HCEC 1CT (cell line): ENCODE measurements around the gene MARK3.

Experiments
- DNase-seq: peaks from one replicate; pipeline ENCODE4 v3.0.0-alpha.2; 2017

The MARK3 gene

DNA sequence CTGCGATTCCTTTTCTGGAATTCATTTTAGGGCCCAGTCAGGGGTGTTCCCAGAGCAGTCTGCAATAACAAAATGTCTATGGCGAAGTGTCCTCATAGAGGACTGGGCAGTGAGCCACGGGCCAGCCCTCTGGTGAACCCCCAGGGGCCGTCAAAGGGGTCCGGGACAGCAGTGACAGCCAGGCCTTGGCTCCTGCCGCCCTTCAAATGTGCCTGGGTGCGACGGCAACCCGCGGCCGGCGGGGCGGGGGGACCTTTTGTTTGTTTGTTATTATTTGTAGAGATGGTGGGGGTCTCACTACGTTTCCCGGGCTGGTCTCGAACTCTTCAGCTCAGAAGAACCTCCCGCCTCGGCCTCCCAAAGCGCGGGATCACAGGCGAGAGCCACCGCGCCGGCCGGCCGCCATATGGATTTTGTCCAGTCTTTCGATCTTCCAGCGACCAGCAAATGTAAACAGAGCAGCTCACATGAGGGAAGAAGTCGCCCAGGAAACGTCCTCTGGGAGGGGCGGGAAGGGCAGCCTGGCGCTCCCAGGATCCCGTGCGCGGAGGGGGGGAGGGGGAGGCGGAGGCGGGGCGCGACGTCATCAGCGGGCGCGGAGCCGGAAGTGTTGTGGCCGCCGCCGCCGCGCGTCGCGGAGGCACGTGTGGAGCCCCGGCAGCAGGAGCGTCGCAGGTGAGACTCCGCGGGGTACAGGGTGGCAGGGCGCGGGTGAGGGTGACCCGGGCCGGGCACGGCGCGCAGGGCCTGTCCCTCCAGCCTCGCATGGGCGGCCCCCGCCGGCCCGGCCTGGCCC lies 143.6 kb downstream of the MARK3 start, which contains the start of gene TRMT61A:
Gene TRMT61A, plus strand, starts transcription at position 610 of the 796 bp plus-strand sequence. CDS start 783 bp downstream, outside the sequence.
- peak; percentile 94 for DNase-seq

DNA sequence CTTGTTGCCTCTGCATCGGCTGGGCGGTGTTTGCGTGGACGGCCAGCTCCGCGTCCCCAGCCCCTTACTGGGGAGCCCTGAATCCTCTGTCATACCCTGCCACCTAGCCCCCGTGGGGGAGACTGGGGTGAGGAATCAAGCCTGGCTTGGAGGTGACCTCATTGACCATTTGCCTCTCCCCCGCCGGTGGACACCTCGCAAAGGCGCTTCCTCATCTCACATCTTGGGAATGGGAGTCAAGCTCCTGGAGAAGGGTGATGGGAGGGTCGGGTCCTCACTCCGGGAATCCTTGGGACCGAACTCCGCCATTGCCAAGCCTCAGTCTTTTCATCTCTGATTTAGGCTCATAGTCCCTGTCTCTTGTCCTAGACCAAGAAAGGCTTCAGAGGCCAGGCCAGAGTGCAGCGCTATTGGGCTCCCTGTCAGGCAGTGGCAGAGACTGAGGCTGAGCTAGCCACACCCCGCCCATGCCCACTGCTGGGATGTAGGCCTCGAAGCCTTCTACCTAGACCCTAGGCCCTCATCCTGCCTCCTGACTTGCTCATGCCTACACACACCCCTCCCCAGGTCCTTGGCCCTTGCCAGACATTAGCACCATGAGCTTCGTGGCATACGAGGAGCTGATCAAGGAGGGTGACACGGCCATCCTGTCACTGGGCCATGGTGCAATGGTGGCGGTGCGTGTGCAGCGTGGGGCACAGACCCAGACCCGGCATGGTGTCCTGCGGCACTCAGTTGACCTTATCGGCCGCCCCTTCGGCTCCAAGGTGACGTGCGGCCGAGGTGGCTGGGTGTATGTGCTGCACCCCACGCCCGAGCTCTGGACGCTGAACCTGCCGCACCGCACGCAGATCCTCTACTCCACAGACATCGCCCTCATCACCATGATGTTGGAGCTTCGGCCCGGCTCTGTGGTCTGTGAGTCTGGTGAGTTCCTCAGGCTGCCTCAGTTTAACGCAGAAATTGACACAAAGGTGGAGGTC lies 144.5 kb downstream of the MARK3 start:
- DNase-seq, result no peak

DNA sequence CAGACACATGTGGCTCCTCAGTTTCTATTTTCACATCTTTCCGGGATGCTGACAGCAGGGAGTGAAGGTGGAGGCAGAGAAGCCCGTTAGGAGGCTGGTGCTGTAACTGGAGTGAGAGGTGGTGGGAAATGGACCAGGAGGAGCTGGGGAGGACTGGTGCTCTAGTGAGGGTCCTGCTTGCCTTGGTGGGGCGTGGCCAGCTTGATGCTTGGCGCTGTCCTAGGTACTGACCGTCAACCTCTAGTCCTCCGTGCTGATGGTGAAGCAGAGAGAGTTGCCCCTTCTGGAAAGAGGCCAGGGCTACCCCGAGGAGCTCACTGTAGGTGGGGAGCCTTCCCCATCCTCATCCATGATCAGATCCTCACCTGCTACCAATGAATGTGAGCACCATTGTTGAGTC lies 145.2 kb downstream of the MARK3 start:
- no peak for DNase-seq

DNA sequence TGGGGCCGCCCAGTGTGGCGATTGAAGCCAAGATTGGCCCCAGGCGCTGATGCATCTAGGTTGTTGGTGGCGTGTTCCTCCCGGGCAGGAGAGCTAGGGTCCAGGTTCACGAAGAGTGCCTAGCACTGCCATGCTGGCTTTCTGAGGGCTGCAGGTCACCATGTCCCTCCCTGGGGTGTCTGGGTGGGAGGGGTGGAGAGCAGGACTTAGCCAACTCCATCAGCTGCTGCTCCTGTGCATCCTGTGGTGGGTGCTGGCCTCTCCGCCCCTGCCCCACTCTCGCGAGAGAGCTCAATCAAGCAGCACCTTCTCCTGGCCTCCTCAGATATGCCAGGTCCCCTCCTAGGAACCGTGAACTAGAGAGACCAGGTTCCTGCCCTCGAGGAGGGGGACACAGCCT lies 145.6 kb downstream of the MARK3 start:
- no peak for DNase-seq

DNA sequence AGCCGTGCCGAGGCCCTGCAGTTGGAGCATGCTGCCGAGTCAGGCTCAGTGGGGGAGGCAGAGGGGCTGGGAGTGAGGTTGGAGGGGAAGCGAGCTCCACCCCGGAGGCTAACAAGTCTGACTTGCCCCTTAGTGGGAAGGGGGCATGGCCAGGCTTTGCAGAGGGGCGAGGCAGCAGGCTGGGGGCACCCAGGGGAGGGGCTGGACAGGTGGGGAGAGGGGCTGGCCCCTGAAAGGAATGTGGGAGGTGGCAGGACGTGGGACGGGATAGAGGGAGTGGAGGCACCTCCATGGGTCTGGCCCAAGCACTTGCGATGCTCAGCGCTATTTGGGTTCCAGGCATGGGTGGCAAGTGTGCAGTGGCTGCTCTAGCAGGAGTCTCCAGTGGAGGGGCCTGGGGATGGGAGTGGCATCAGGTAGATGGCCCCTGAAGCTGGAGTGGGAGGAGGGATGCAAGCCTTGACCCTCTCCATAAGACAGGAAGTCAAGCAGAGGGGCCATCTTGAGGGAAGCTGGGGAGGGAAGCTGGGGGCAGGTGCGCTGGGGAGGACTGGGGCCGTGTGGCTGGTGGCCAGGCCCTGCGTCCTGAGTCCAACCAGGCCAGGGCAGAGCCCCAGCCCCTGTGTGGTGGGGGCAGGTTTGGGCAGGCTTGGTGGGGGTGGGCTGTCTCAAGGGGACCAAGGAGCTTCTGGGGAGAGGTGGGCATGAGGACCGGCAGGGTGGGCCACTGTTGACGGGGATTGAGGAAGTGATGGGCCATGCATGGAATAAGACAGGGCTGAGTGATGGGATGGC lies 146.4 kb downstream of the MARK3 start:
- DNase-seq, result no peak

DNA sequence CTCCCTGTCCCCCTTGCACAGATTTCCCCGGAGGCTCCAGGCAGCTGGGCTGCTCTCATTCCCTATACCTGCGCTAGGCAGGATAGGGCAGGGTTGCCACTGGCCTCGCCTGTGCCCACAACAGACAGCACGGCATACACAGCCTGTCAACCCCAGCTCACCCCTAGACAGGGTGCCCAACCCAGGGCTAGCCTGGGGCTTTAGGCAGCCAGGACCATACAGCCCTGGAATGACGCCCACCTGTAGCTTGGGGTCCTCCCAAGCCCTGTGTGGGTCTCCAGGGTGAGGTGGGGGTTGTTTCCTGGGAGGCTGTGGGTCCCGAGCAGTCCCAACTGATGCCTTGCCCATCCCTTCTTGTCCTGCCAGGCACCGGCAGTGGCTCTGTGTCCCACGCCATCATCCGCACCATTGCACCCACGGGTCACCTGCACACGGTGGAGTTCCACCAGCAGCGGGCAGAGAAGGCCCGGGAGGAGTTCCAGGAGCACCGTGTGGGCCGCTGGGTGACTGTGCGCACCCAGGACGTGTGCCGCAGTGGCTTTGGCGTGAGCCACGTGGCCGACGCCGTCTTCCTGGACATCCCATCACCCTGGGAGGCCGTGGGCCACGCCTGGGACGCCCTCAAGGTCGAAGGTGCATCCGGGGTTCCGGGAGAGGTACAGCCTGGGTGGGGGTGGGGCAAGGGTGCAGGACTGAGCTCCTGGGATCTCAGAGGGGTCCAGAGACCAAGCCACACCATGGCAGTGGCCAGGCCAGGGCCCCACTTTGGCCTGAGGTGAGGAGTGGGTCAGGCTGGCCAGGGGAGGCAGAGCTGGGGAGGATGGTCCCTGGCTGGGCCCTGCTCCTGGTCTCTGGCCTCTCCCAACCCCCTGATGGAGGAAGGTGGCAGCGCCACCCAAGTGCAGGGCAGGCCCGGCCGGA lies 147.3 kb downstream of the MARK3 start:
- no peak for DNase-seq

DNA sequence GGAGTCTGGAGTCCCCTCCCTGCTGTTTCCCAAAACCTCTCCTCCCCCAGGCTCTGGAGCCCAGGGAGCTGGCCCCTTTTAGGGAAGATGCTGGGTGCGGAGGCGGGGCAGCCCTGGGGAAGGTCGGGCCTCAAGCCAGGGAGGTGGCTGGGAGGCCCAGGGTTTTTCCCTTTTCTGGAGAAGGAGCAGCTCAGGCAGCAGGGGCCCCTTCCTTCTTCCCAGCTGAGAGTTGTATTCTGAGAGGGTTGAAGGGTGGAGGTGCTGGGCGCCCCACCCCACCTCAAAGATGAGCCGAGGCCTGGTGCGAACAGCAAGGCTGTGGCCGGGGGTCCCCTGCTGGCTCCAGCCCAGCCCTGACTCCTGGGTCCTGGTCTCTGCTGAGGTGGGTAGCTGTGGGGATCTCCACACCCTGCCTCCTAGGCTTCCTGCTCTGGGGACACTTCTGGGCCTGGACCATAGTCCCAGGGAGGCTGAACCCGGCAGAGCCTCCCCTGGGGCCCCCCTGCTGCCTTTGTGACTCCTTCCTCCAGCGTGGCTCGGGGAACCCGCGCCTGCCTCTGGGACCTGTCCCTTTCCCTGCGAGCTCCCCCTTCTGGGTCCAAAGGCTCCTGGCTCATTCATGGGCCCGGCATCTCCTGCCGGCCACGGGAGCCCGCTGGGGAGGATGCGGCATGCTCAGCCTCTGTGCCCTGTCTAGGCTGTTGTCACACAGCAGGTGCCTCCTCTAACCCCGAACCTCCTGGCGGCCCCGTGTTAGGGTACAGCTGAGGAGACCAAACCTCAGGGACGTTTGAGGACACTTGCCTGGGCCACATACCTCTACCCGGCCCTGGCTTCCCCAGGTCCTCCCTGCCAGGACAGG lies 148.2 kb downstream of the MARK3 start:
- DNase-seq, result no peak

DNA sequence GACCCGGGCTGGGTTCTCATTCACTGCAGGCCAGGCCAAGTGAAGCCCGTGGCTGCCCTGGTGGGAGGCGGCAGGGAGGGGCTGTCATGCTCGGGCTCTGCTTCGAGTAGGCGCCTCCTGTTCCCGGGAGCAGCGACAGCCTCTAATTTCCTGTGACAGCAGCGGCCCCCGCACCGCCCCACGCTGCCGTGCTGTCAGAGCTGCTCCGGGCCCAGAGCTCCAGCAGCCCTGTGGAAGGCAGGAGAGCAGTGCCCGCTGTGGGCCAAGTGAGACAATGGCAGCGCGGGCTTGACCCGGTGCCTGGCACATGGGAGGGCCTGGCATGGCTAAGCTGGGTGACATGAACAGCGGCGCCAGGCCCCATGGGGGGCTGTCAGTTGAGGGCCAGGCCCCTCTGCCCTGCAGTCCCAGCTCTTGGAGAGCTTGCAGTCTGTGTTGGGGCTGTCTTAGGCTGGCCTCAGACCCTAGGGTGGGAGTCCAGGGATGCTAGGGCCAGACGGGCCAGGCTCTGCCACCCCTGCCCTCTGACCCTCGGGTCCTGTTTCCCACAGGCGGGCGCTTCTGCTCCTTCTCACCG lies 148.9 kb downstream of the MARK3 start:
- no peak for DNase-seq

DNA sequence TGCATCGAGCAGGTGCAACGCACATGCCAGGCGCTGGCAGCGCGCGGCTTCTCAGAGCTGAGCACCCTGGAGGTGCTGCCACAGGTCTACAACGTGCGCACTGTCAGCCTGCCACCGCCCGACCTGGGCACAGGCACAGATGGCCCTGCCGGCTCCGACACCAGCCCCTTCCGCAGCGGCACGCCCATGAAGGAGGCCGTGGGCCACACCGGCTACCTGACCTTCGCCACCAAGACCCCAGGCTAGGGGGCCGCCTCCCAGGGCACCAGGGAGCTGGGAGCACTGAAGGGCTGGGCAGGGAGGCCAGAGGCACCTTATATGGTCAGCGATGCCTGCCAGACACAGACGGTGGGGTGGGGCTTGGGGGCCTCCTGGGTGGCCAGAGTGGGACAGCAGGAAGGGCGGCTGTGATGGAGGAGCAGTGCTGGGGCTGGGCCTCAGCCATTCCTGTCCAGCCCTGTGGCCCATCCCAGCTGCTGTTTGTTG lies 149.4 kb downstream of the MARK3 start:
- no peak for DNase-seq

DNA sequence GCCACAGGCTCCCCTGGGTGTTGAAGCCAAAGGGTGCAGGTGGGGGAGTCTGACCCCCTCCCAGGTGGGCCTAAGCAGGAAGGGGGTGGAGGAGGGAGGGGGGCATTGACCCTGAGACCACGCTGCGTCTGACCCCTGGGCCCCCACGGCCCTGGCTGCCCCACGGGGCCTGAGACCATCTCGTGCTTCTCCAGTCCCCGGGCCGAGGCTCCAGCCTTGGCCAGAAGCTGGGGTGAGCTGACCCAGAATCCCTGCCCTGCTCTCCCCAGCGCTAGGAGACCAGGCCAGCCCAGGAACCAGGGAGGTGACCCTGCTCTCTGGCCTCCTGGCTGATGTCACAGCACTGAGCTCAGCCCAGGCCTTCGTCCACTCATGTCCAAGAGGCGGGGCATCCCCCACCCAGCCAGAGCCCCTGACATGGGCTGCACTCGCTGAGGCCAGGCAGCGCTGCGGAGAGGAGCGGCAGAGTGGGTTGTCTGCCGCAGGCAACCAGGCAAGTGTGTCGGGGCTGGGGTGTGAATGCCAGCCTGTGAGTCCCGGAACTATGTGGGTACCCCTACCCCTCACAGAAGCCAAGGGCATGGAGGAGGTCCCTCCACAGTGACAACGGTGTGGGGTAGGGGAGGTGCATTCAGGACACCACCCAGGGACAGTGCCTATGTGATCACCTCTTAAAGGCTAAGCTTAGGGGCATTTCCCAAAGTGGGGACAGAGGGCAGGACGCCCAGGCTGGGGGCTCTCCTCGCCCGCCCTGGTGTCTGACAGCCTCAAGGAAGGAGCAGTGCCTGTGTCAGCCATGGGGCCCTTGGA lies 150.1 kb downstream of the MARK3 start:
- DNase-seq, result no peak

DNA sequence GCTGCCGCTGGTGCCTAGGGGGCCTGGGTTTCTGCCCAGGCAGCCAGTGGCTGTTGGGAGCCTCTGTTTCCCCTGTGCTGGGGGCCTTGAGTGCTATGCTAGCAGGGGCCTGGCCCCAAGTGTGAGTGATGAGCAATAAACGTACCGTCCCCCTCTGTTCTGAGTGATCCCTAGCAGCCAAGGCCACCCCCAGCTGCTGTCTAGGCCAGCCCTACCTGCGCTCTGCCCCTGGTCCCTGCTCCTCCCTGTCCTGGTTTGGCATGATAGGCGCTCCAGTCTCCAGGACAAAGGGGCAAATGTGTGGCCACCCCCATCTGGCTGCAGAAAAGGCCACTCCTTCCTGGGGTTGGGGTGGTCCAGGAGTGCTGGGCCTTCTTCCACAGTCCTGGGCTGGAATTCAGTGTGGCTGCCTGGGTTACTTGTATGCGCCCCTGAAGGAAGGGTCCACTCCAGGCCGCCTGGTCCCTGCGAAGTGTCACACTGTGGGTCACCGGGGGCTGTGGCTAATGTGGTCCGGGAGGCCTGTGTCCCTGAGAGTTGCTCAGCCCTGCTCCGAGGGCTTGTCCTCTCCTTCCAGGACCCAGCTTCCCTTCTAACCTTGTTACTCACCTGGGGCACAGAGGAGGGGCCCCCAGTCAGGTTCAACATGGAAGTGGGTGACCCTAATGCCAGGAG lies 150.8 kb downstream of the MARK3 start:
- no peak for DNase-seq

DNA sequence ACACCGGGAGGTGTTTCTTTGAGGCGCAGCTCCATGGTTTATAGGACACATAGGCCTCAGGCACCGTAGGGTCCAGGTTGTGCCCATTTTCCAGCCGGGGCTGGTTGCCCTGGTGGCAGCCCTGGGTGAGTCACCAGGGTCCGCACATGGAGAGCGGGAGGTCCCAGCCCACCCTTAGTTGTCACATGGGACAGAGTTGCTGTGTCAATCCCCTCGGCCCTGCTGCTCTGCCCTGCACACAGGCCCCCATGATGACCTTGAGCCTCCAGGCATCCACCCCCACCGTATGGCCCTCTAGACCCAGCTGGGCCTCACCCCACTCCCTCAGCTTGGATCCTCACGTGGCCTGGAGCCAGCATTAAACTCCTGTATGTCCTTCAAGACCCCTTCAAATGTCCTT lies 151.5 kb downstream of the MARK3 start:
- DNase-seq, result no peak

DNA sequence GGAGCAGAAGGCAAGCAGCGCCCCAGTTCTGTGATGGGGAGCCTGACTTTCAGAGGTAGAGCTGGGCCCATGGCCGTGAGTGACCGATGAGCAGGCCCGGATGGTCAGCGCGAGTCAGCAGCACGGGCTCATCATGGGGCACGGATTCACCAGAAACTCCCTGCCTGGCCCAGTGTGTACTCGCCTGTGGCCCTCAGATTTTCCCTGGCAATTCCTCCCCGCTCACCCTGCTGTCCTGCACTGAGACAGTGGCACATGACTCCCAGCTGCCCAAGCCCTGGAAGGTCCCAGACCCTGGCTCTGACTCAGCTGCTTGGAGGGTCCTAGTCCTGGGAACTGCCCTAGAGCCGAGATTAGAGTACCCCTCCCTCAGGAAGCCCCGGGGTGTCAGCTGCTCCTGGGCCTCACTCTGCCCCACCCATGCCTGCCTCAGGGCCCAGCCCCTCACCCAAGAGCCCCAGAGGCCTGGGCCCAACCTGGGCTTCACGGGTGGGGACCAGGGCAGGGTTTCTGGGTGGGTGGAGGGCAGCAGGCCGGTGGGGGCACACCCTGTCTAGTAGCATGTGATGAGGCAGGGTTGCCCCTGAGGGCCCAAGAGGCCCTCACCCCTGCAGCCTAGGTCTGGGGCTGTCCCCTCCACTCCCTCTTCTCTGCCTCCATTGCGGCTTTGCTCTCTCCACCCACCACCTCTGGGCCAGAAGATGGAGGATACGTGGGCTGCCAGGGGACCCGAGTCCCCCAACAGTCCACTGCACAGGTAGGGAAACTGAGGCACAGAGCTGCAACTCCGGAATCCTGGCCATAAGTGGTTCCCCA lies 152.2 kb downstream of the MARK3 start:
- peak; percentile 45 for DNase-seq

DNA sequence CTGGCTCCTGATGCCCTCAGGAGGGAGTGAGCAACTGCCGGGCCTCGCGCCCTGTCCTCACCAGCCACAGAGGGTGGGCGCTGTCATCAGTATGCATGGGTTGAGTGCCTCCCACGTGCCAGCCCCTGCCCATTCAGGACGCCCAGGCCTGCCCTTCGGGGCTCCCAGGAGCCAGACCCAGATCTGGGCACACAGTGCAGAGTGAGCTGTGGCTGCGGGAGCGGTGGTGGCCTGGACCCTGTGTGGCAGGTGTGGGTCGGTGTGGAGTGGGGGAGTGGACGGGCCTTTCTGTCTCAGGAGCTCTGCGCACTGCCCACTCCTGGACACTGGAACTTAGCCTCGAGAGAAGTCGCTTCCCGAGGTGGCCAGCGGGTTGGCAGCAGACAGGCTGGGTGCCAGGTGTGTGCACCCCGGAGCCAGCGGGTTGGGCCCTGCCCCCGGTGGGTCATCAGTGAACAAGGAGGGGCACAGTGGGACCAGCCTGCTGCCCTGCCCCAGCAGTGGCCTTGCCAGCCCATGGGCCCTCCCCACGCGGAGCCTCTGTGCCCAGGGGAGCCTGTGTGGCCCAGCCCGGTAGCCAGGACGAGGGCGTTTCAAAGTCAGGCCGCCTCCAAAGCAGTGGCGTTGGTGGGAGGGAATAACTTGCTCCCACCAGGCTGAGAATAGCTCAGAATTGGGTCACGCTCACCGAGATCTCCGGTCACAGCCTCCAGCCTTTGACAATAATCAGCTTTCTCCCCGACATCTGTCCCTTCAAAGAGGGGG lies 153.3 kb downstream of the MARK3 start:
- no peak for DNase-seq

DNA sequence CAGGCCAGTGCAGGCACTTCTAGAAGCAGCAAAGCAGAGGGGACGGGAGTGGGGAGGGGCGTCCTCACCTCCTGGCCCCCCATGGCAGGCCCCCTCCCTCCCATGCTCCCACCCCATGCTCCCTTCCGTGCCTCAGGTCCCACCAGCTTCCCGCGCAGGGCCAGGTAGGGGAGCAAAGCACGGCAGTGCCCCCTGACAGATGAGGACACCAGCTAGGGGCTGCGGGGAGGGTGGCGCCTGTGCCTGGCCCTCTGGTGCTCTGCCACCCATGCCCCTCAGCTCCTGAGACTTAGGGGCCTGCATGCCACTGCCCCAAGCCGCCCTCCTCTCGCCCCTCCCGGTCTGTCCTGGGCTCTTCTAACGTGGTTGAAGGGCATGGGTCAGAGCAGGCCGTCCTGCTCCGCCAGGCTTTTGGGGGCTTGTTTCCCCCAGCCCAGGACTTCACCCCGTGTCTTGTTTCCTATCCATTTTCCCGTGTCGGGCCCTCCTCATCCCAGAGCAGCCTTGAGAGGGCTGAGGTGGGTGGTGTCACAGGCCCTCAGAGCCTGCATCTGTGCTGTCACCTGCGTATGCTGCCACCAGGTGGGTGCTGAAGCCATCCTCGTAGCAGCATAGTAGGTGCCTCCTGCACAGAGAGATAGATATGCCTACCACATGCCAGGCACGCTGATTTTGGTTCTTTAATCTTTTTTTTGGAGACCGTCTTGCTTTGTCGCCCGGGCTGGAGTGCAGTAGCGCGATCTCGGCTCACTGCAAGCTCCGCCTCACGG lies 154.0 kb downstream of the MARK3 start:
- no peak for DNase-seq
